Body of pancreas (tissue), 4 donors: Measurements from ENCODE around the gene PARP4. TPM values are rescaled to one million over a fixed set of nuclear protein-coding genes. Genes with fewer than 3 reads are reported as not detected.

ENCODE experiments used
- ATAC-seq: fragments of 150-250 bp; one replicate; pipeline ENCODE4 v1.9.1; 2016
- DNase-seq, 4 donors: peaks; one replicate each; pipeline ENCODE4 v3.0.0-alpha.2; 2019
- H3K27ac ChIP-seq, 4 donors: fragments of 200-600 bp; sonication (generic); 1 replicate in 3 of 4; 2 replicates in 1 of 4; pipeline versions ENCODE4 v1.5.1 to v1.6.1; 2016 to 2019; ENCODE audit warnings: mild to moderate bottlenecking in 1 of 4, mixed read lengths in 1 of 4, moderate library complexity in 1 of 4
- H3K27me3 ChIP-seq, 2 donors: fragments of 200-600 bp; sonication (generic); one replicate each; pipeline ENCODE4 v1.6.0; 2016; ENCODE audit warnings: mild to moderate bottlenecking in 1 of 2
- H3K36me3 ChIP-seq, 2 donors: fragments of 200-600 bp; sonication (generic); replicated peaks in 1 of 2; 2 replicates each; pipeline ENCODE4 v1.5.1; 2016; ENCODE audit warnings: low read depth in 2 of 2; ENCODE audit not compliant: insufficient read depth in 1 of 2
- H3K4me1 ChIP-seq: fragments of 200-600 bp; sonication (generic); one replicate; pipeline ENCODE4 v1.6.0; 2016
- H3K4me3 ChIP-seq, 2 donors: fragments of 200-600 bp; sonication (generic); 1 replicate in 1 of 2; 2 replicates in 1 of 2; pipeline ENCODE4 v1.5.1; 2016 to 2019
- H3K9me3 ChIP-seq, 3 donors: fragments of 200-600 bp; sonication (generic); 1 replicate in 2 of 3; 2 replicates in 1 of 3; pipeline ENCODE4 v1.5.1; 2016
- CTCF ChIP-seq, 7 experiments: fragments of 450-650 bp in 4 of 7; fragments of 200-600 bp in 3 of 7; sonication (generic) in 3 of 7; IDR thresholded peaks; one replicate each; pipeline ENCODE4 v1.5.1; 2016 to 2019; ENCODE audit warnings: antibody characterized with exemption in 7 of 7
- POLR2A ChIP-seq, 3 donors: fragments of 450-650 bp; IDR thresholded peaks; one replicate each; pipeline ENCODE4 v1.6.1; 2016; ENCODE audit warnings: antibody characterized with exemption in 3 of 3, mild to moderate bottlenecking in 2 of 3
- WGBS, 2 donors: methylation state at CpG; one replicate each; pipeline ENCODE4 v1.1.5; 2017; 5-methylcytosine and 5-hydroxymethylcytosine counted together
- intact Hi-C: fragments of 100-400 bp; cut with DNase I; formaldehyde crosslinking; loops from one replicate; pipeline ENCODE4 v1.15.1; 2023
- total RNA-seq, 2 donors: library from RNA; depleted of rRNA; stranded (reverse); fragments of >200 nt; gene quantifications; one replicate each; pipeline ENCODE4 v1.1.0, GENCODE V29; 2016

PARP4 gene
- total RNA-seq, 2 donors from 2014 or later, result 30.0 to 32.7 TPM

- TF ChIP-seq POLR2A (IDR thresholded peaks at IDR 0.05) (no peak), CTCF (IDR thresholded peaks at IDR 0.05) (no peak)
- Histone ChIP-seq H3K27ac (no peak overlapping the region), H3K4me3 (no peak overlapping the region), H3K36me3 (peaks cover 0 to 14% of the 10 kb centered on the region in 2 donors), H3K4me1 (no peaks in the 10 kb centered on the region), H3K9me3 (no peaks in the 10 kb centered on the region), H3K27me3 (no peaks in the 10 kb centered on the region)
- ATAC-seq (no peak), DNase-seq (no peak)
- intact Hi-C loops, result no loop called here
- 79 to 82% methylated on average over 3 of the region's 3 CpGs for WGBS, 2 donors
Observed at GRCh38 chr13:24459726-24460125, 52.9 kb downstream of the PARP4 start.

- WGBS, 2 donors, result 46 to 47% methylated on average over 2 of the region's 2 CpGs
- no peak for ATAC-seq
- peaks cover 0 to 18% of the 10 kb centered on the region in 2 donors for H3K36me3 ChIP-seq
Observed at GRCh38 chr13:24459234-24459633, 53.3 kb downstream of the PARP4 start.

GRCh38 chr13:24458736-24459135, 53.8 kb downstream of the PARP4 start:
- H3K9me3 ChIP-seq, result no peaks in the 10 kb centered on the region
- no peaks in the 10 kb centered on the region for H3K27me3 ChIP-seq
- 75 to 77% methylated on average over 4 of the region's 4 CpGs for WGBS, 2 donors
- DNase-seq, result no peak
- H3K4me1 ChIP-seq, result no peaks in the 10 kb centered on the region
- no peak overlapping the region for H3K4me3 ChIP-seq
- no peak overlapping the region for H3K27ac ChIP-seq
- TF ChIP-seq POLR2A (IDR thresholded peaks at IDR 0.05) (no peak), CTCF (IDR thresholded peaks at IDR 0.05) (no peak)
- no peak for ATAC-seq
- intact Hi-C loops, result no loop called here
- H3K36me3 ChIP-seq, result peaks cover 0 to 22% of the 10 kb centered on the region in 2 donors

More at GRCh38 chr13:24459234-24459633, 53.3 kb downstream of the PARP4 start:
- no peak for DNase-seq
- intact Hi-C loops, result no loop called here
- TF ChIP-seq POLR2A (IDR thresholded peaks at IDR 0.05), result no peak
- TF ChIP-seq CTCF (IDR thresholded peaks at IDR 0.05), result no peak
- Histone ChIP-seq H3K27ac (no peak overlapping the region), H3K27me3 (no peaks in the 10 kb centered on the region), H3K4me3 (no peak overlapping the region), H3K9me3 (no peaks in the 10 kb centered on the region), H3K4me1 (no peaks in the 10 kb centered on the region)

GRCh38 chr13:24456396-24456795, 56.2 kb downstream of the PARP4 start:
- DNase-seq (no peak), ATAC-seq (no peak)
- Histone ChIP-seq H3K4me1 (no peaks in the 10 kb centered on the region), H3K27ac (no peak overlapping the region), H3K9me3 (no peaks in the 10 kb centered on the region), H3K4me3 (no peak overlapping the region), H3K36me3 (peaks cover 0 to 38% of the 10 kb centered on the region in 2 donors), H3K27me3 (no peaks in the 10 kb centered on the region)
- WGBS, 2 donors, result 89 to 93% methylated on average over 8 of the region's 8 CpGs
- intact Hi-C loops, result no loop called here
- TF ChIP-seq CTCF (IDR thresholded peaks at IDR 0.05) (no peak), POLR2A (IDR thresholded peaks at IDR 0.05) (no peak)

GRCh38 chr13:24454056-24454455, 58.5 kb downstream of the PARP4 start:
- H3K36me3 ChIP-seq, result peaks cover 0 to 46% of the 10 kb centered on the region in 2 donors
- ATAC-seq, result no peak
- intact Hi-C loops, result no loop called here

More at GRCh38 chr13:24454056-24454455, 58.5 kb downstream of the PARP4 start:
- H3K4me3 ChIP-seq, result no peak overlapping the region
- H3K4me1 ChIP-seq, result no peaks in the 10 kb centered on the region
- no peak overlapping the region for H3K27ac ChIP-seq
- DNase-seq, result no peak
- H3K27me3 ChIP-seq, result no peaks in the 10 kb centered on the region
- TF ChIP-seq CTCF (IDR thresholded peaks at IDR 0.05) (no peak), POLR2A (IDR thresholded peaks at IDR 0.05) (no peak)
- H3K9me3 ChIP-seq, result no peaks in the 10 kb centered on the region
- WGBS, 2 donors, result 92 to 94% methylated on average over 6 of the region's 6 CpGs
